ENCODE data around the gene ZBED2. TPM values are rescaled to one million over a fixed set of nuclear protein-coding genes. Genes with fewer than 3 reads are reported as not detected.
"Not testable (repeated sequence)": the region's sequence is repeated elsewhere in the genome, so short reads cannot be mapped to it uniquely, and the experiment has no call there.

ZBED2 gene
- polyA plus RNA-seq, 1 donor (not counting 4 experiments of a cell fraction or from before 2014, with no cell fraction given), result 120 TPM

DNA sequence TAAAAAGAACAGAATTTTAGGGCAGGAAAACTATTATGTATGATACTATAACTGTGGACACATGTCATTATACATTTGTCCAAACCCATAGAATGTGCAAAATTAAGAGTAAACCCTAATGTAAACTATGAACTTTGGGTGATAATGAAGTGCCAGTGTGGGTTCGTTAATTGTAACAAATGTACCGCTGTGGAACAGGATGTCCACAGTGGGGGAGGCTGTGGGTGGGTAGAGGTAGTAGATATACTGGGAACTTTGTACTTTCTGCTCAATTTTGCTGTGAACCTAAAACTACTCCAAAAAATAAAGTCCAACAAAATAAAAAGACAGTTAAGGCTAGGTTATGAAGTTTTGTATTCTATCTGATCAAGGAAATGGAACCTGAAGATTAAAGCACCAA is 28.3 kb downstream of the ZBED2 start:
- no peak overlapping the region for H3K4me2 ChIP-seq (ENCODE audit: control insufficient read depth, extremely low read depth, insufficient read depth, low read depth, low read length)
- no peak overlapping the region for H3K4me3 ChIP-seq (ENCODE audit: control insufficient read depth in 2 of 3, extremely low read depth in 1 of 3, insufficient read depth in 2 of 3, low read depth in 1 of 3, low read length in 3 of 3)
- TF ChIP-seq EZH2 (IDR thresholded peaks at IDR 0.05; ENCODE audit: low read length) (no peak), CTCF (optimal IDR thresholded peaks at IDR 0.05 in 1 of 3, IDR thresholded peaks at IDR 0.05 in 1 of 3, conservative IDR thresholded peaks at IDR 0.05 in 1 of 3; ENCODE audit: extremely low read depth in 1 of 3, insufficient read depth in 2 of 3, low read length in 3 of 3) (no peak)
- no peaks in the 10 kb centered on the region for H3K9me3 ChIP-seq (ENCODE audit: control insufficient read depth, low read depth, low read length)
- no peaks in the 10 kb centered on the region for H3K27me3 ChIP-seq (ENCODE audit: control insufficient read depth, extremely low read depth, insufficient read depth, low read length)
- H3K9me1 ChIP-seq (ENCODE audit: control insufficient read depth, extremely low read depth, insufficient read depth, low read length), result no peaks in the 10 kb centered on the region
- no peak for DNase-seq (ENCODE audit: low read depth, low spot score)
- no peak overlapping the region for H3K9ac ChIP-seq (ENCODE audit: control insufficient read depth, extremely low read depth, insufficient read depth, low read length)
- no peaks in the 10 kb centered on the region for H4K20me1 ChIP-seq (ENCODE audit: control insufficient read depth, extremely low read depth, insufficient read depth, low read length)
- no peak for FAIRE-seq
- H3K4me1 ChIP-seq (ENCODE audit: control insufficient read depth, extremely low read depth, insufficient read depth, low read length), result no peaks in the 10 kb centered on the region
- dilution Hi-C loops (cut with MboI; ENCODE audit: extremely low pct_ligation_motif_present, low sequenced_read_pairs), result no loop called here
- no peak overlapping the region for H3K27ac ChIP-seq (ENCODE audit: control insufficient read depth, insufficient read depth, low read length)
- H3K79me2 ChIP-seq (ENCODE audit: control insufficient read depth, insufficient read depth, low read length), result no peaks in the 10 kb centered on the region
- no peaks in the 10 kb centered on the region for H3K36me3 ChIP-seq (ENCODE audit: control insufficient read depth in 2 of 2, extremely low read depth in 1 of 2, insufficient read depth in 2 of 2, low read length in 2 of 2)
- H2AFZ ChIP-seq (ENCODE audit: control insufficient read depth, low read length), result no peak overlapping the region

DNA sequence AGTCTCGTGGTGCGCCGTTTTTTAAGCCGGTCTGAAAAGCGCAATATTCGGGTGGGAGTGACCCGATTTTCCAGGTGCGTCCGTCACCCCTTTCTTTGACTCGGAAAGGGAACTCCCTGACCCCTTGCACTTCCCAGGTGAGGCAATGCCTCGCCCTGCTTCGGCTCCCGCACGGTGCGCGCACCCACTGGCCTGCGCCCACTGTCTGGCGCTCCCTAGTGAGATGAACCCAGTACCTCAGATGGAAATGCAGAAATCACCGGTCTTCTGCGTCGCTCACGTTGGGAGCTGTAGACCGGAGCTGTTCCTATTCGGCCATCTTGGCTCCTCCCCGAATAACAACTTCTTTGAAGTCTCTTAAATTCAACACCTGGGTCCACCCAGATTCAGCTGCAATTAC is 33.2 kb downstream of the ZBED2 start:
- H2AFZ ChIP-seq (ENCODE audit: control insufficient read depth, low read length); H3K4me1 ChIP-seq (ENCODE audit: control insufficient read depth, extremely low read depth, insufficient read depth, low read length); H3K27ac ChIP-seq (ENCODE audit: control insufficient read depth, insufficient read depth, low read length); FAIRE-seq; H3K36me3 ChIP-seq (ENCODE audit: control insufficient read depth in 2 of 2, extremely low read depth in 1 of 2, insufficient read depth in 2 of 2, low read length in 2 of 2); H4K20me1 ChIP-seq (ENCODE audit: control insufficient read depth, extremely low read depth, insufficient read depth, low read length); H3K79me2 ChIP-seq (ENCODE audit: control insufficient read depth, insufficient read depth, low read length); H3K27me3 ChIP-seq (ENCODE audit: control insufficient read depth, extremely low read depth, insufficient read depth, low read length); H3K9ac ChIP-seq (ENCODE audit: control insufficient read depth, extremely low read depth, insufficient read depth, low read length); H3K9me3 ChIP-seq (ENCODE audit: control insufficient read depth, low read depth, low read length); H3K4me2 ChIP-seq (ENCODE audit: control insufficient read depth, extremely low read depth, insufficient read depth, low read depth, low read length); dilution Hi-C loops (cut with MboI; ENCODE audit: extremely low pct_ligation_motif_present, low sequenced_read_pairs); H3K9me1 ChIP-seq (ENCODE audit: control insufficient read depth, extremely low read depth, insufficient read depth, low read length); DNase-seq (ENCODE audit: low read depth, low spot score); H3K4me3 ChIP-seq (ENCODE audit: control insufficient read depth in 2 of 3, extremely low read depth in 1 of 3, insufficient read depth in 2 of 3, low read depth in 1 of 3, low read length in 3 of 3): not testable (repeated sequence)

DNA sequence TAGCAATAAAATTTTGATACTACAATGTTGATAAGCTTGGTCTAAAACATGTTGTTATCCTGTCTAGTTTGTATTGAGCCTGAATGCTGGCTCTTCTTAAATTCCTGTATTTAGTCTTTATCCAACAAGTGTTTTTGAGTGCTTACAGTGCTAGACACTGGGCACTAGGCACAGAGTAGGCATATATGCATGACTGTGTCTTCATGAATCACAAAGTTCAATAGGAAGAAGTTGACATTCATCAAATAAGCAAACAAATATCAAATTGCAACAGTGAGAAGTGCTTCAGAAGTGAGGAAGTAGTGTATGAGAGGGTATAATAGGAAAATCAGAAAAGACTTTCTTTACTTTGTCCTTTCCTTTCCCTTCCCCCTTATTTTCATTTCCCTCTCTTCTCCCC is 46.4 kb downstream of the ZBED2 start:
- no peak overlapping the region for H3K9ac ChIP-seq (ENCODE audit: control insufficient read depth, extremely low read depth, insufficient read depth, low read length)
- no peaks in the 10 kb centered on the region for H3K9me1 ChIP-seq (ENCODE audit: control insufficient read depth, extremely low read depth, insufficient read depth, low read length)
- no peaks in the 10 kb centered on the region for H4K20me1 ChIP-seq (ENCODE audit: control insufficient read depth, extremely low read depth, insufficient read depth, low read length)
- H3K79me2 ChIP-seq (ENCODE audit: control insufficient read depth, insufficient read depth, low read length), result no peaks in the 10 kb centered on the region
- DNase-seq (ENCODE audit: low read depth, low spot score) (no peak), FAIRE-seq (no peak)
- no peak overlapping the region for H3K4me3 ChIP-seq (ENCODE audit: control insufficient read depth in 2 of 3, extremely low read depth in 1 of 3, insufficient read depth in 2 of 3, low read depth in 1 of 3, low read length in 3 of 3)
- dilution Hi-C loops (cut with MboI; ENCODE audit: extremely low pct_ligation_motif_present, low sequenced_read_pairs), result no loop called here
- no peak overlapping the region for H3K4me2 ChIP-seq (ENCODE audit: control insufficient read depth, extremely low read depth, insufficient read depth, low read depth, low read length)
- no peak overlapping the region for H3K27ac ChIP-seq (ENCODE audit: control insufficient read depth, insufficient read depth, low read length)
- no peak overlapping the region for H2AFZ ChIP-seq (ENCODE audit: control insufficient read depth, low read length)
- no peak for TF ChIP-seq CTCF (optimal IDR thresholded peaks at IDR 0.05 in 1 of 3, IDR thresholded peaks at IDR 0.05 in 1 of 3, conservative IDR thresholded peaks at IDR 0.05 in 1 of 3; ENCODE audit: extremely low read depth in 1 of 3, insufficient read depth in 2 of 3, low read length in 3 of 3)
- no peak for TF ChIP-seq EZH2 (IDR thresholded peaks at IDR 0.05; ENCODE audit: low read length)
- no peaks in the 10 kb centered on the region for H3K9me3 ChIP-seq (ENCODE audit: control insufficient read depth, low read depth, low read length)
- no peaks in the 10 kb centered on the region for H3K4me1 ChIP-seq (ENCODE audit: control insufficient read depth, extremely low read depth, insufficient read depth, low read length)
- no peaks in the 10 kb centered on the region for H3K36me3 ChIP-seq (ENCODE audit: control insufficient read depth in 2 of 2, extremely low read depth in 1 of 2, insufficient read depth in 2 of 2, low read length in 2 of 2)
- no peaks in the 10 kb centered on the region for H3K27me3 ChIP-seq (ENCODE audit: control insufficient read depth, extremely low read depth, insufficient read depth, low read length)

Measured in keratinocyte (primary cell).